Measurements from ENCODE around the gene STPG1.

Gene STPG1

GRCh38 chr1:24338447-24338846 lies 75.1 kb downstream of the STPG1 start:
- no peak for DNase-seq

DNA sequence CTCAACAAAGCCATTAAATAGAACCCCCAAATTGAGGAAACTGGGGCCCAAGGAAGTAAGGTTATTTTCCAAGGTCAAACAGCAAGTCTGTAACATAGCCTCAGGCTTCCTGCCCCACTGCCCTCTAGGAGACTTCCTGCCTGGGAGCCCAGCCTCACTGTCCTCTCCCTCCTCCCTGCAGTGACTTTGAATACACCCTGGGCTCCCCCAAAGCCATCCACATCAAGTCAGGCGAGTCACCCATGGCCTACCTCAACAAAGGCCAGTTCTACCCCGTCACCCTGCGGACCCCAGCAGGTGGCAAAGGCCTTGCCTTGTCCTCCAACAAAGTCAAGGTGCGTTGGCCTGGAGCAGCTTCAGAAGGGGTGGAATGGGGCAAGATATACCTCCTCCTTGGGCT lies 76.1 kb downstream of the STPG1 start:
- no peak for DNase-seq

GRCh38 chr1:24336075-24336474 lies 77.5 kb downstream of the STPG1 start:
- no peak for DNase-seq

DNA sequence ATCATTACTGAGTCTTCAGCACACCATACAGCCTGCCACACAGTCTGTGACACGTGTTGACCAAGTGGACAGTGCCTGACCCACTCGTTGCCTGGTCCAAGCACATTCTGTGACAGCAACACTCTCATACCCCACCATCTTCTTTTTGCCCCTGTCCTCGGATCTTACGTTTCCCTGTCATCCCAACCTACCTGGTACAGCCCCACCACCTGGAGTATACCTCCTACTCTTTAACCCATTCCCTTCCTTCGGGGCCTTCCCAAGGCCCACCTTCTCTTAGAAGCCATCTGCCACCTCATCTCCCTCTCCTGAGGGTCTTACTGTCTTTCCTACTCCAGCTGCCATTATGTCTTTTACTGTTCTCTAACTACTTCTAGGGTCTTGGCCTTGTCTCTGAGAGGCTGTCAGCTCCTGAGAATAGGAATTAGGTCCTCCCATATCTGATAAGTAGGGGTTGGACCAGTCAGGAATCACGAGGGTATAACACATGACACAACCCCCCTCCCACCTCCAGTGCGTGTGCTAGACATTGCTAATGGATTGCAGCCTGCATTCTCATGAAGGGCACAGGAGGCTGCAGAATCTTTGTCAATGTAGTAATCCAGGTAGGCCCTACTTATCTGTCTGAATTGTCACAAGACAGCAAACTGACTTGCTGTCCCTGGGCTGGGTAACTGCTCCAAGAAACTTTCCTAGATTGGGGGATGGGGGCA lies 81.5 kb downstream of the STPG1 start:
- DNase-seq: no peak

DNA sequence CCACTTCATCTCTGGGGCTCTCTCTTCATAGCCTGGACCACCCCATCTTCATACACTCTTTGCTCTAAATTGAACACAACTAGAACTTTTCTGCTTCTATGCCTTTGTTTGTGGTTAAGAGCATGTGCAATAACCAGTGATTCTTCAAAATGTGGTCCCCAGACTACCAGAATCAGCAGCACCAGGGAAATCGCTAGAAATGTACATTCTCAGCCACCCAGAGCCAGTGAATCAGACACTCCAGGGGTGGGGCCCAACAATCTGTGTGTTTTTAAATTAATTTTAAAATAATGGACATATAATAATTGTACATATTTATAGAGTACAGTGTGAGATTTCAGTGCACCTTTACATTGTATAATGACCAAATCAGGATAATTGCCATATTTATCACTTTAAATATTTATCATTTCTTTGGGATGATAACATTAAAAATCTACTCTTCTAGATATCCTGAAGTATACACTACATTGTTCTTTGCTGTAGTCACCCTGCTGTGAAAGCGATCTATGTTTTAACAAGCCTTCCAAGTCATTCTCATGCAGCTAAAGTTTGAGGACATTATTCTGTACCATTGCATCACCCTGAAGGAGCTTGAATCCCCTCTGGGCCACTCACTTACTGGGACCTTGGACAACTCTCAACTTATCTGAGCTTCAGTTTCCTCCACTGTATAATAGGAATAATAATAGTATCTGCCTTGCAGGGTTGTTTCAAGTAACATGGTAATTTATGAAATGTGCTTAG lies 83.6 kb downstream of the STPG1 start:
- no peak for DNase-seq

DNA sequence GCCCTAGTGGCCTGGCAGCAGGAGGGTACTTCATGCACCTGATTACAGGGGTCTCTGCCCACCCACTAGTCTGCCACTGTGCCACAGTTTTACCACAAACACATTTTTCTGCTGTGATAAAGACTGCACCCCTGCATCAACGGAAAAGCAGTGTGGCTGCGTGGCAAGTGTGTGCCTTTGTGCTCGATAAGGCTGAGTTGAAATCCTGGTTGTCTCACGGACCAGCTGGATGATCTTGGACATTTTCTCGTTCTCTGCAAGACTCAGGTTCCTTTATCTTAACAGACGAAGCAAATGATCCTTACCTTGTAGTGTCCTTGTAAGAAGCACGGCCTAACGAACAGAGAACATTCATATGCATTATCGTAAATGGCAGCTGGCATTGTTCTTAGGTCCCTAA lies 84.3 kb downstream of the STPG1 start:
- DNase-seq: no peak

DNA sequence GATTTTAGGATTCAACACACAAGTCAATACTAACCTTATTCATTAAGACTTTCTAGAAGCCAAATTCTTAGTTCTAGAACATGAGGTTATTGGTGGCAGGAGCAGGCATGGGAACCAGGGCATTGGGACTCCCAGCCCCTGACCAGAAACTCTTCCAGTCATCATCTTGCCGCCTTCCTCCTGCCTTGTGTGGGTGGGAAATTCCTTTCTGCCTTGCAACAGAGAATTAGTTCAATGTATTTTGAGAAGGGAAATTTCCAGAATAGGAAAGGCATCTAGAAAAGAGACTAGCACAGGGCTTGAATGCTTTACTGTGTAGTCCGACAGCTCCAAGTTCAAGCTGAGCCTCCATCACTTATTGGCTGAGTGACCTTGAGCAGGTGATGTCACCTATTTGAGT lies 85.7 kb downstream of the STPG1 start:
- no peak for DNase-seq

- DNase-seq: no peak
These were observed 86.1 kb downstream of the STPG1 start for GRCh38 chr1:24327486-24327885.

DNA sequence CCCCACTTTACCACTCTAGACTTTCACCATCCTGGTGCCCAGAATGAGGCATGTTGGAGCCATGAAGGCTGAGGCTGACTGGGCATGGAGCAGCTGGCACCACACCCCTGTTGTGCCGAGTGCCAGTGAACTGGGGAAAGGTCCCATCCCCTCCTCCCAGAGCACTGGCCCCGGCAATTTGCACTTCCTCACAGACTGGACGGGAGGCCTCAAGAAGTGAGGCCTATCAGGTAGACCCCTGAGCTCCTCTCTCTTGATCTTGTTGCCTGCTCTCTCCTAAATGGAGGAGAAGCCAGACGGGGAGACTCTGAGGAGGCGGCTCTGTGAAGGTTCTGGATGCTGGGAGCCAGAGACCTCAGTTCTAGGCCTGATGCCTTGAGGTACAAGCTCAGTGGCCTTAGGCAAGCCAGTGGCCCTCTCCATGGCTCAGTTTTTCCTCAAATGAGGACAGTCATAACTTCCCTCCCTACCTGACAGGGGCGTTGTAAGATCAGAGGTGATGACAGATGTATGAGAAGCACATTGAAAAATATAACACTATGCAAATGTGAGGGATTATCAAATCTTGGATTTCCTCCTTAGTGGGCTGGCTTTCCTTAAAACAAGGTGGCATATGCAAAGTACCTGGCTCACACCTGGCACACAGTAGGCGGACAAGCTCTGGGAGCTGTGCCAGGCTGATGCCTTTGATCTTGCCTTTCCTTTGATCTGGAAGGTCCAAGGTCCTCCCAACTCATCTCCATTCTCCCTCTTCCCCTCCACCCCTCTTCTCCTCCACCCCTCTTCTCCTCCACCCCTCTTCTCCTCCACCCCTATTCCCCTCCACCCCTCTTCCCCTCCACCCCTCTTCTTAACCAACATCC lies 87.8 kb downstream of the STPG1 start:
- no peak for DNase-seq

DNA sequence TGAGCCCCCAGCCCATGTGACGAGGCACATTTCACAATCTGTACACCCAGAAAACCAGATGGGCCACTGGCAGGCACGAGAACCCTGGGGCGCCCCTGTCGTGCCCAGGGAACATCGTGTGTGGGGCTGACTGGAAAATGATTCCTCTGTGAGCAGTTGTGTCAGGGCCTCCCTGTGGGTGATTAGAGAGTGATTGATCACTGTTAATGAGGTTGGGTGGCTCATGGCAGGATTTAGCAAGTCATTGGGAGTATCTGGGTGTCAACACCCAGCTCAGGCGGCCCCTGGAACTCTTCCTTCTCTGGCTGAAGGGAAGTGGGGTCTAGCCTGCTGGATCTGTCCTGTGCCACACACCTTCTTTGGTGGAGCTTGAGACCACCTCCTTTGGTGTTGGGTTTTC lies 88.7 kb downstream of the STPG1 start:
- DNase-seq: no peak

DNA sequence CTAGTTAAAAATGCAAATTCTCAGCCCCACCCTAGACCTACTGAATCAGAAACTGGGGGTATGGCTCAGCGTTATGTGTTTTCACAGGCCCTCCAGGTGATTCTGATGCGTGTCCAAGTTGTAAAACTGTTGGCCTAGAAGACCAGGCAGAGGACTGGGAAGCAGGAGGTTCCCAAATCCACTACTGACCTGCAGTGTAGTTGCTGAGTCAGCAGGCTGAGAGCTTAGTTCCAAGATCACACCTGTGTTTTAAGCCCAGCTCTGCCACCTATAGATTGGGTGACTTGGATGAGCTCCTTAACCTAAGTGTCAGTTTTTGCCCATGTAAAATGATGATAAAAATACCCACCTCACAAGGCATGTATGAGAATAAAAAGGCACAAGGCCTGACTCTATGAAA lies 90.3 kb downstream of the STPG1 start:
- DNase-seq: no peak

GRCh38 chr1:24322470-24323177 lies 91.0 kb downstream of the STPG1 start:
- DNase-seq: no peak

GRCh38 chr1:24321697-24322469 lies 91.7 kb downstream of the STPG1 start:
- no peak for DNase-seq

DNA sequence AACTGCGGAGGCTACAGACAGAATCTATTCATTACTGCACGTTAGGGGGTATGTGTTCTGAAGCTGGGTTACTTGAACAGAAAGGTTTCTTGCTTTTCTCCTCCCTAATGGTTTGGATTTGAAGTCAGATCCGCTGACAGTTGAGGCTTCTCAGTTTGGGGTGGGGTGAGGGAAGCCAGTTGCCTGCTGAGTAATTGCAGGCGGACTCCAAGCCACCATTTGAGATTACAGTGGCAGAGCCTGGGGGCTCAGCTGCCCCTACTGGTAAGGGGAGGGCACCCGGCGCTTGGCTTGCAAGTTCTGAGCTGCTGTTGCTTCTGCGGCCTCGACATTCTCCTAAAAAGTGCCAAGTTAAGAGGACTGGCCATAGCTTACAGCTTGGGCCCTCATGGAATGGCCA lies 92.5 kb downstream of the STPG1 start:
- DNase-seq: no peak

GRCh38 chr1:24319962-24320361 lies 93.6 kb downstream of the STPG1 start:
- DNase-seq: no peak

DNA sequence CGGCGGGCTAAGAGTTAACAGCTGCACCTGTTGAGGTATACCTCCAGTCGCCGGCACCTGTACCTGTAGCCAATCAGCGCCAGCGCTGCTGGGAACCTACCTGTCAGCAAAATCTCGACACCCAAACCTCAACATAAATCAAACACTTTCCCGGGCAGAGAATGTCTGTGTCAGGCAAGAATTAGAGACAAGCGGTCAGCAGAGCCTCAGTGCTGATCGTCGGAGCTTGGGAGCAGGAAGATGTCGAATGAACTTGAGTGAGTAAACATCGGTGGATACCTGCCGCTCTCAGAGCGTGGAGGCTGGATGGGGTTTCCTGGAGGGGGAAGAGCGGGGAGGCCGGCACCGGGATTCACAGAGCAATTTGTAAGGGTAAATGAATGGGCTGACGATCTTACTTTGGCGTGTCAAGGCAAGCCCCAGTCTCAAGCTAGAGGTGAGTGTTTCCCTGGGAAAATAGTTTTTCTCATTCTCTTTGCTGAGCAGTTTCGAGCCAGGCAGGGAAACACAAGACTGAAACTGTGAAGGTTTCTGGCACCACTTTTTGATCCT lies 94.2 kb downstream of the STPG1 start, which contains the start of gene GRHL3:
GRHL3 (plus strand) TSS at position 46 of the 552 bp plus-strand sequence; CDS start at position 241, 195 bp downstream.
- DNase-seq: peak; percentile 65

DNA sequence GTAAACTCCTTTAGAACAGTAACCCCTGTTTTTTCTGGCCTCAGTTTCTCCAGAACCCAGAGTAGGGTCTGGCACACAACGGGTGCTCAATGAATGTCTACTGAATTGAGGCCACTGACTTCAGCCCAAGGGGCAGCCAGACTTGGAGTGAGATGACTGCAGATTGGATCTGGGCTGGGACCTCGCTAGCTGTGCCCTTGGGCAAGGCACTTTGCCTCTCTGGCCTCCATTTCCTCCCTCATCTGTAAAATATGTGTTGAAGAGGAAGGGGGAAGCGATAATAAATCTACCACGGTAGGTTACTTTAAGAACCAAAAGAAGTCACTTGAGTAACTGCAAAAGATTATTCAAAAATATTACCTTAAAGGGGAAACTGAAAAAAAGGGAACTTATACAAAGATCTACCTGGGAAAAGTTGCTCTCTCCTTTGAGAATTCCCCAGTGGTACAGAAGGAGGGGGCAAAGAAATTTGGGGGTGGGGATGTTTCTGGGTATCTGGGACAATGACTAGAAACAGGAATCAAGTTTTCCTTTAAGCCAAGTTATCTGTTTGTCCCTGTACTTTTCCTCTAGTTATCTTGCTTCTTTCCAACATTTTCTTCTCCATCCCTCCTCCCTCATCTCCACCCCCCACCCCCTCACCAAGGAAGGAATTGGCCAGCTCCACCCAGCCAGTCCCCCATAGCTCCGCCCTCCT lies 94.8 kb downstream of the STPG1 start:
- DNase-seq: no peak

DNA sequence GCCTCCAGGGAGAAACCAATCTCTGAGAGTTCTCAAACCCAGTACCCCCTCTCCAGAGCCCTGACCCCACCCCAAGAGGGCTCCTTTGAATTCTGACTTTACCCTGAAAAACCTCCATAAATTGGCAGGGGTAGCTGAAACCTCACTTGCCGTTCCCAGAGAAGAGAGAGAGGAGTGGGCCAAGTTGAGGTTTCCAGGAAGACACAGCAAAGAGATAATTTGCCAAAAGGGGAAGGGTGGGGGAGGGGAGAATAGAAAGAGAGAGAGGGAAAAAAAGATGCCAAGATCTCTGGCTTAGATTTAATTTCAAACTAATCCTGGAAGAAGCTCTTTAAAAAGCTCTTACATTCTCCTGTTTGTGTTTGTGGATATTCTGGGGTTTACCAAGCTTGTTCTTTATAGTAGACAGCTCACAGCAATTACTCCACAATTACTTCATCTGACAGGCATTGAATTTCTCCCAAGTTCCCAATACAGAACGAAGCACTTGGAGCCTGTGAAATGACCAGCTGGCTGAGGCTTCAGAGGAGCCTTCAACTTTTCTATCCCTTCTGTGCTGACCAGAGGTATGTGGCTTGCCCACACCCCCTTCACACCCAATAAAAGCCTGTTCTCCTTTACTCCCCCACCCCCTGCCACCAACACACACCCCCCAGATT lies 95.5 kb downstream of the STPG1 start:
- no peak for DNase-seq

DNA sequence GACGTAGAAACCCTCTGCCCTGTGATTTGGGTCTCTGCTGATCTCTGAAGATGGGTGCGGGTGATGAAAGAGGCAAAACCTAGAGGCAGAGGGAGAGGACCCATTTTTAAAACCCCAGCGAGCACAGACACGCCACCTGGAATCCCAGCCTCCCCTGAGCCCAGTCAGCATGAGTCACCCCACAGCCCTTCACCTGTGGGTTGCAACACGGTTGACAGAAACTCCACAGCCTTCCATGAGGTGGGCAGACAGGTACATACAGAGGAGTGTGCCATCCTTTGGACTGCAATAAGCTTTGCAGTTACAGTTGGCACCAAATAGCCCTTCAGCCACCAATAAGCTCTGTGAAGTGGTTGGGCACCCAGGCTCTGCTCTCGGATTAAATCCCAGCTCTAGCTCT lies 96.5 kb downstream of the STPG1 start:
- no peak for DNase-seq

DNA sequence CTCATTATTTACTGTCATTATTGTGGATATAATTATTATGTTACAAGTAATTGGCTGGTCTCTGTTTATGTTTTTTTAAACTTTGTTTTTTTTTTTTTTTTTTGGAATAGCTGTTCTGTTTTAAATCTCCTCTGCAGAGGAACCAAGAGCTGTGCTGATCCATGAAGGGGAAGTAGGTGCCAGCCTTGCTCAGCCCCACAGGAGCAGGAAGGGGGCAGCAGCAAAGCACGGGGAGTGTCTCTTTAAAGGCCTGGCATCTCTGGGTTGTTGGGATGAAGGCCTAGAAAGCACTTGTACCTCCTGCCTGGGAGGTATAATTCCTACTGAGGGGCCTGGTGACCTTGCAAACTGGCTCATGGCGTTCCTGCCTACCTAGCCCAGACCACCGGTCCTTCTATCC lies 96.9 kb downstream of the STPG1 start:
- no peak for DNase-seq

- no peak for DNase-seq
These were observed 98.2 kb downstream of the STPG1 start for GRCh38 chr1:24315391-24315790.

Measured in NCI-H2171 (cell line).